GM18868 (cell line): ENCODE data around the gene CCDC154.
"Not testable (repeated sequence)": the region's sequence is repeated elsewhere in the genome, so short reads cannot be mapped to it uniquely, and the experiment has no call there.

ENCODE experiments used
- ATAC-seq: cut with Tn5 transposase; IDR thresholded peaks from one replicate; pipeline ENCODE4 v1.9.1; 2021; ENCODE audit warnings: mild to moderate bottlenecking, moderate library complexity; ENCODE audit not compliant: unreplicated experiment

The CCDC154 gene

GRCh38 chr16:1474082-1474795, 29.9 kb upstream of the CCDC154 start:
- peak; percentile 14 for ATAC-seq

DNA sequence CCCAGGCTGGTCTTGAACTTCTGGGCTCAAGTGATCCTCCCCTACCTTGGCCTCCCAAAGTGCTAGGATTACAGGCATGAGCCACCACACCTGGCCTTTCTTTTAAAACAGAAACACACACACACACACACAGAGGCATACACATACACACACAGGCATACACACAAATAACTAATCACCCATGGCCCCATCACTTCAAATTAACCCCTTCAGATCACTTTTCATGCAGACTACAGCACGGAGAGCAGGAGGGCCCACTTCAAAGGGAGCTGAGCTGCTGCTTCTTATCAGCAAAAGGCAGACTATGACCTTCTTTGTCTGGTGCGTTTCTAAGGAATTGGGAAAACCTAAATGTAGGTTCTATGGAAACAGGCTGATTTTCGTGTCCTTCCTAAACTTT, 28.6 kb upstream of the CCDC154 start:
- no peak for ATAC-seq

DNA sequence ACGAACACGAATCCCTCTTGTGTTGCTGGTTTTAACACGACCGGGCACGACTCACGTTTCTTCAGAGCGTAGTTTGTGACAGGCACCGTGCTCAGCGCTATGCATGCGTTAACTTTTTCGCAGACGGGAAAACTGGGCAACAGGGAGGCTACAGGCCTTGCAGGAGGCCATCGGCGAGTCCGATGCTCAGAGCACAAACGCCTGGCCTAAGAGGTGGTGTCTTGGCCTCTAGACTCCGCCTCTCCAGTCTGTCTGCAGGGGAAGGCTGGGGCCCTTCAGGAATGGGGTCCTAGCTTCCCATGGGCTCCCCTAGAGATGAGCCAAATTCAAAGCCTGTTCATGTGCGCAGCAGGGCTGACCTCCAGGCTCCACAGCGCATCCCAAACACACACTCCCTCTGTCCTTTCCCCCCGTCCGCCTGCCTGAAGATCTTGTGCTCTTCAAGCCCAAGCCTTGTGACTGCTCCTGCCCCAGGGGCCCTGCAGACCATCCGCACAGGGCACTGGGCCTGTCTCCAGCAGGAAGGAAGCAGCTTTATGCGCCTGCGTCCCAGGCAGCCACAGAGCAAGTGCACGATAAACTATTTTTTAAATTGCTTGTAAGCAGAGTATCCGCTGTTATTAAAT, 27.3 kb upstream of the CCDC154 start:
- ATAC-seq, result no peak

DNA sequence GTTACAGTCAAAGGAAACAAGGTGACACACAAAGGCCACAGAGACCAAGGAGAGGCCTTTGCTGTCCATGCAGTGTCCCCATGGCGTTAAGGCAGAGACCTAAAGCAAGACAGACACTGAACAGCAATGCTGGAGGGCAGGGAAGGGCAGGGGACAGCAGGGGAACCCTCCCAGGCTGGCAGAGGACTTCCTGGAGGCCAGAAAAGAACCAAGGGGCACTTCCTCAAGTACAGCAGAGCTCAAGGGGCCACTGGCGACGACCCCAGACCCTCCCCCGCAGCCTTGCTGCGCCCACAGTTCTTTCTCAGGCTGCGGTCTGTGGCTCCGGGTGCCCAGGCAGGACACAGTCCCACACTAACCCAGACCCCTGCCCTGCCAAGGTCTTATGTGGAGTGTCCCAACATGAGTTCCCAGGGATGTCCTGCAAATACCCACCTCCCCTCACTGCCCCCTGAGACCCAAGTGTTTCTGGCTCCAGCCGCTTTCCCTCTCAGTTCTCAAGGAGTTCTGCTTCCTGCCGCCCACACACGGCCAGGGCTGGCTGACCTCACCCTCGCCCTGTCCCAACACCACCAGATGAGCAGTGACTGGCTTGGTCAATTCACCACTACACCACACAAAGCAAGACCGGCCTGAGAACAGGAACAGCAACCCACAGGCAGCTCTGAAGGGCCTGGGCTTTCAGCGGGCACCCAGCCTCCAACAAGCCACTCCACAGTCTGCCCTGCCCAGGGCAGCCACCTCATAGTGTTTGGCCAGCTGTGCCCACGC, 26.3 kb upstream of the CCDC154 start:
- no peak for ATAC-seq

DNA sequence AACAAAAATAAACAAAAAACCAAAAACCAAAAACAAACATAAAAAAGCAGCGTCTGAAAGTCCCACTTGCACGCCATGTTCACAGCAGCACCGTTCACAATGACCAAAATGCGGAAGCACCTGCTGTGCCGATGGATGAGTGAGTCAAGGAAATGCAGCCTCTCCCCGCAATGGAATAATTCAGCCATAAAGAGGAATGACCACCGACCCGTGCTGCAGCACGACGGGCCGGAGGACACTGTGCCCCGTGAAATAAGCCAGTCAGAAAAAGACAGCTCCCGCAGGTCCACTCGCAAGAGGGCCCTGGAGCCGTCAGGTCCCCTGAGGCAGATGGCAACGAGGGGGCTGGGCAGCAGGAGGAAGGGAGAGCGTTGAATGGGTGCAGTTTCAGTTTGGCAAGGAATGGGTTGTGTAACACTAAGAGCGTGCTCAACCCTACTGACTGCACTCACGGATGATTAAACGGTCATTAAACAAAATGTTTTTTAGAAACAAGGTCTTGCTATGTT, 25.4 kb upstream of the CCDC154 start:
- no peak for ATAC-seq

- not testable (repeated sequence) for ATAC-seq
Observed at GRCh38 chr16:1469141-1469540, 24.8 kb upstream of the CCDC154 start.

DNA sequence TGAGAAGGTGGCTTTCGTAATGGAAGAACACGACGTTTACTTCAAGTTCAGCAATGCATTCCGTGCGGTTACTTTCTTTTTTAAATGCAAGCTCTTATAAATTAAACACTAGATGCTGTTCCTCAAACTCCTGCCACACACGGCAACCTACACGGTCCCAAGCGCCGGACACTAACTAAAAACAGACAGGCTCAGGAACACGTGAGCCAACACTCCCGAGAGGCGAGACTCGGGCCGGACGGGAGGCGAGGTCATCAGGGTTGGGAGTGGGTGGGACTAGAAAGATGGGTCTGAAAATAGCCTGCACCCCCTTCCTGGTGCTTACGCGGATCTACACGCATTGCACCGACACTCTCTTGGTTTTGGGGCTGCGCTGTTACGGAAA, 24.1 kb upstream of the CCDC154 start:
- ATAC-seq, result no peak

DNA sequence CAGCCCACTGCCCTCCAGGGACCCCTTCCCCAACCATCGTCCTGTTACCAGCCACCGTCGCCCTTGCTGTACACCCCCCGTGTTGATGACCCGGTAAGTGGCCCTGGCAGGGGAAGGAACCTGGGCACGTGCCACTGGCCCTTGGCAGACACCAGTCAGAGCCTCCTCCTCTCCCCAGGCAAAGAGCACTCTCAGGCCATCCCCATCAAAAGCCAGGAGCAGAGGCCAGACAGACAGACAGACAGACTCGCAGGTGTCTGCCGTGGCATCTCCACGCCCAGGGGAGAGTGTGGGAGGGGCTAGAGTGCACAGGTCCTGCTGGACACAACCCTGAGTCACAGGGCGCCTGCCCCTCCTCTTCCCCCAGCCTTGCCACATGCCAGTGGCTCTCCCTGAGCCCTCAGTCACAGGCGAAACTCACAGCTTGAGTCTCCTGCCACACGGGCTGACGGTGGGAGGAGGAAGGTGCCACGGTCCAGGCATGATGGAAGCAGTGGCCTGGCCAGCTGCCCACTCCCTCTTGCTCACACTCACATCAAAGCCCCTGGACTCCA, 22.7 kb upstream of the CCDC154 start:
- ATAC-seq, result no peak

GRCh38 chr16:1466054-1466453, 21.7 kb upstream of the CCDC154 start:
- ATAC-seq, result no peak

DNA sequence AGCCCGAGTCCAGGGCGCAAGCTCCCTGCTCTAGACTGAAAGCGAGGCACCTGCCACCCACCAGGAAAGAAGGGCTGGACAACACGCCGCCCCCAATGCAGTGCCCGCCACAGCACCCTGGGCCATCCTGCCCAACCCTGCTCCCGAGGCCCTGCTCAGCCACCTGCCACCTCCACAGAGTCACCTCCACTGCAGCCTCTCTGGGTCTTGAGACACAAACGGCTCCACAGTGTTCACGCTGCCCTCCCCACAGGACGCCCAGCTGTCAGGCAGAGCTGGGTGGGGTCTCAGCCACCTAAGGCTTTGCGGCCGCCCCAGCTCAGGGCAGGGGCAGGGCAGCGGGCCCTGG, 21.2 kb upstream of the CCDC154 start:
- ATAC-seq, result no peak

GRCh38 chr16:1464894-1465566, 20.7 kb upstream of the CCDC154 start:
- ATAC-seq, result no peak

- ATAC-seq, result no peak
Observed at GRCh38 chr16:1464196-1464893, 20.0 kb upstream of the CCDC154 start.

DNA sequence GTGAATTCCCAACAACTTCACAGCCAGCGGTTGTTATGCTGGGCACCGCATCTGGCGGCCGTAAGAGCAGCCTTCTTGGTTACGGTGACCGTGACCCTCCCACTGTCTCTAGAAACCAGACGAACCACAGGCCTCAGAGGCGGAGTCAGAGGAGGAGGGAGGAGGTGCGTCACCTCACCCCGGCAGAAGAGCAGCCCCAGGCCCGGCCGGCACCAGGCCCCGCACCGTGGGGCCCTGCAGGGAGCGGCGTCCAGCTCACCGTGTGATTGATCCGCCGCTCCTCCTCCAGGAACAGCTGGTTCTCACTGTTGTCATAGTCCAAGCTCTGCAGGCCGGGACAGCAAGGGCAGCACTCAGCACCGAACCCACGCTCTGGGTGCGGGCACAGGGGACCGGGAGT, 16.8 kb upstream of the CCDC154 start:
- no peak for ATAC-seq

DNA sequence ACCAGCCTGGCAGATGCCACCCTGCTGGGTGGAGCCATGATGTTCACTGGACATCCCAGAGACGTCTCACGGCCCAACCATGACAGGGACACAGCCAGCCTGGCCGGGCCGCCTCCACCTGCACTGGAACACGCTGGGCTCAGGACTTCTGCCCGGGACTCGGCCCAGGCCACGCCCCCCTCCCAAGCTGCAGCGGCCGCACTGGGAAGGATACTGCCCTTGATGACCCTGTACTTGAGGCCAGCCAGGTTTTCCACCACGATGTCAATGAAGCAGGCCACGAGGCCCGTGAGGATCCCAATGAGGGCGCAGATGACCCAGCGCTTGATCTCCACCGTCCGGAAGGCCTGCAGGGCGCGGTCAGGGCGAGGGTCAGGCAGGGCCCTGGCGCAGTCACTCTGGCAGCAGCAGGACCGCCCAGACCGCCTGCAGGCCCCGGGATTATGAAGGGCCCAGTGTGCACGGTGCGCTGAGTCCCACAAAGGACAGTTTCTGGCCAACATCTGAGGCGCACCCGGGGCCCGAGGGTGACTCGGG, 16.3 kb upstream of the CCDC154 start:
- ATAC-seq, result no peak

DNA sequence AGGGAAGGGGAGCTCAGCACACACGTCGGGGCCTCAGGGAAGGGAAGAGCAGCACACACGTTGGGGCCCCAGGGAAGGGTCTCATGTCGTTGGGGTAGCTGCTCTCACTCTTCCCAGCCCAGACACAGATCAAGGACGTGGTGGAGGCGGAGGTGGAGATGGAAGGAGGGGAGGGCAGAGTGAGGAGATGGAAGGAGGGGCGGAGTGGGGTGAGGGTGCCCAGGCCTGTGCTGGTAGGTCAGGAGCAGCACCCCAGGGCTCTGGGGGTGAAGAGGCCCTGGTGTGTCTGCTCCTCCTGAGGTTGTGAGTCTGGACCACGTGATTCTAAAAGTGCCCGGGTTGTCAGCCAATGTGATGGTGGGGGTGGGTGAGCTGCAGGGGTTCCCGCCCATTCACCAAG, 15.6 kb upstream of the CCDC154 start:
- no peak for ATAC-seq

- no peak for ATAC-seq
Observed at GRCh38 chr16:1458977-1459341, 14.6 kb upstream of the CCDC154 start.

- no peak for ATAC-seq
Observed at GRCh38 chr16:1458336-1458976, 14.1 kb upstream of the CCDC154 start.

DNA sequence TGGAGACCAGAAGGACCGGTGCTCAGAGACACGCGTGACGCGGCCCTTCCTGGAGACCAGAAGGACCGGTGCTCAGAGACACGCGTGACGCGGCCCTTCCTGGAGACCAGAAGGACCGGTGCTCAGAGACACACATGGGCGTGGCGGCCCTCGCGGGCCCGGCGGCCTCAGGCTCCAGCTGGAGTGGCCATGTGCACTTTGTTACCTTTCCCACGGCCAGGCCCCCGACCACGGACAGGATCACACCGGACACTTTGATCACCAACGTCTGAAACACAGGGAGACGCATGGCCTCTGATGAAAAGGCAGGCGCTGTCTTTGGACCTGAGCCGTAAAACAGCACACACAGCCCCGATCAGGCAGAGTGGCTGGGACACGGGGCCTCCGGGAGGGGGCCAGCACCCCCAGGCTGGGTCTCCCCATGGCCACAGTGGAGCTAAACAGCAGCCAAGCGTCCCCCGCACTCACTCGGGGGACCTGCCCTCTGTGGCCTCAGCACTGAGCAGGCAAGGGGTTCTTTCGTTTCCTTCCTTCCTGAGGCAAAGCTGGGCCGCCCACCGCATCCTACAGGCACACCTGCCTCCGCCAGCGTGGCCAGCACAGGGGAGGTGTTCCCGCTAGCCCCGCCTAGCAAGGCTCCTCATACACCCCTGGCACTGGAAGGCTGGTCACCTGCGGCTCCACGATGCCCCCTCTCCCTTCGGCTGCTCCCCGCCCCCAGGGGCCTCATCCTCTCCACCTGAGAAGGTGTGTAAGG, 13.3 kb upstream of the CCDC154 start:
- no peak for ATAC-seq

- no peak for ATAC-seq
Observed at GRCh38 chr16:1456951-1457350, 12.6 kb upstream of the CCDC154 start.
